ENCODE measurements around the gene PSMD12. TPM values are rescaled to one million over a fixed set of nuclear protein-coding genes. Genes with fewer than 3 reads are reported as not detected.
"Not testable (repeated sequence)": the region's sequence is repeated elsewhere in the genome, so short reads cannot be mapped to it uniquely, and the experiment has no call there.

The PSMD12 gene
- total RNA-seq, 1 donor from 2014 or later: 39.7 TPM

DNA sequence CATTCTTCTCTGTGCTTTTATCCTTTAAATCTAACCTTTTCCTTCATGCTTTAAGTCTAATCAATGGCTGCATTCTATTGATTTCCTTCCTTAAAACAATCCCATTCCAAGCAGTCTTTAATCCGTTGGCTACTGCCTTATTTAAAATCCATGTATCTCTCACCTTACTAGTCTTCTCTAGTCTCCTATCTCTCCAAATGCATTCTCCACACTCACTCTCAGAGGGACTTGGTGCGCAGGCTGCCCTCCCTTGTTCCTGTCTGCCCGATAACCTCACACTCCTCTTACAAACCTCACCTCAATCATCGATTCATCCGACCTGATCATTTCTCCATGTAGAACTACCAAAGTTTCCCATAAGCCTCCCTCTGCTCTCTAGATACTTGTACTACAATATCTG lies 23.1 kb downstream of the PSMD12 start:
- H4K20me1 ChIP-seq (ENCODE audit: low read depth): no peaks in the 10 kb centered on the region
- peaks cover 10% of the 10 kb centered on the region for H3F3A ChIP-seq (ENCODE audit: low read depth)
- no peak overlapping the region for H3K4me2 ChIP-seq
- TF ChIP-seq EZH2phosphoT487 (IDR thresholded peaks at IDR 0.05) (no peak), EZH2 (IDR thresholded peaks at IDR 0.05) (no peak)
- TF ChIP-seq, protein P1, sequence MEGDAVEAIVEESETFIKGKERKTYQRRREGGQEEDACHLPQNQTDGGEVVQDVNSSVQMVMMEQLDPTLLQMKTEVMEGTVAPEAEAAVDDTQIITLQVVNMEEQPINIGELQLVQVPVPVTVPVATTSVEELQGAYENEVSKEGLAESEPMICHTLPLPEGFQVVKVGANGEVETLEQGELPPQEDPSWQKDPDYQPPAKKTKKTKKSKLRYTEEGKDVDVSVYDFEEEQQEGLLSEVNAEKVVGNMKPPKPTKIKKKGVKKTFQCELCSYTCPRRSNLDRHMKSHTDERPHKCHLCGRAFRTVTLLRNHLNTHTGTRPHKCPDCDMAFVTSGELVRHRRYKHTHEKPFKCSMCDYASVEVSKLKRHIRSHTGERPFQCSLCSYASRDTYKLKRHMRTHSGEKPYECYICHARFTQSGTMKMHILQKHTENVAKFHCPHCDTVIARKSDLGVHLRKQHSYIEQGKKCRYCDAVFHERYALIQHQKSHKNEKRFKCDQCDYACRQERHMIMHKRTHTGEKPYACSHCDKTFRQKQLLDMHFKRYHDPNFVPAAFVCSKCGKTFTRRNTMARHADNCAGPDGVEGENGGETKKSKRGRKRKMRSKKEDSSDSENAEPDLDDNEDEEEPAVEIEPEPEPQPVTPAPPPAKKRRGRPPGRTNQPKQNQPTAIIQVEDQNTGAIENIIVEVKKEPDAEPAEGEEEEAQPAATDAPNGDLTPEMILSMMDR (IDR thresholded peaks at IDR 0.05): no peak
- H3K36me3 ChIP-seq: peaks cover 37% of the 10 kb centered on the region
- H3K9me3 ChIP-seq (ENCODE audit: low read depth): no peaks in the 10 kb centered on the region
- H3K4me3 Mint-ChIP-seq: no peak overlapping the region
- no peak overlapping the region for H3K4me3 ChIP-seq
- no peak overlapping the region for H3K27ac ChIP-seq
- no peak overlapping the region for H3K9ac ChIP-seq
- no peaks in the 10 kb centered on the region for H3K27me3 ChIP-seq
- H2AFZ ChIP-seq (replicated peaks): no peak overlapping the region
- no peaks in the 10 kb centered on the region for H3K9me3 Mint-ChIP-seq
- no peak for DNase-seq (ENCODE audit: low spot score)
- H3K36me3 Mint-ChIP-seq: peaks cover 32% of the 10 kb centered on the region
- H3K27me3 Mint-ChIP-seq (ENCODE audit: insufficient read depth, low read depth): no peaks in the 10 kb centered on the region
- H3K4me1 Mint-ChIP-seq: no peaks in the 10 kb centered on the region
- H3K27ac Mint-ChIP-seq: no peak overlapping the region
- no peaks in the 10 kb centered on the region for H3K79me2 ChIP-seq (ENCODE audit: low read depth)
- H3K4me1 ChIP-seq: no peaks in the 10 kb centered on the region

DNA sequence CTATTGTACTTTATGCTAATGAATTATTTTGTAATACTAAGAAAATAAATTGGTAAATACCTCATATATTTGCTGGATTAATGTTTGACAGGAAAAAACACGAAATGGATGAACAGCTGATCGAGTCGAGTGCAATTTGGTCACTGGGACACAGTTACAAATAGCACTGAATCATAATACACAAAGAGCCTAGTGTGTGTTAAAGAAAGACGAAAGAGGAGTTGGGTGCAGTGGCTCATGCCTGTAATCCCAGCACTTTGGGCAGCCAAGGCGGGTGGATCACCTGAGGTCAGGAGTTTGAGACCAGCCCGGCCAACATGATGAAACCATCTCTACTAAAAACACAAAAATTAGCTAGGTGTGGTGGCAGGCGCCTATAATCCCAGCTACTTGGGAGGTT lies 28.0 kb downstream of the PSMD12 start:
- not testable (repeated sequence) for H3K4me3 ChIP-seq; H4K20me1 ChIP-seq (ENCODE audit: low read depth); H2AFZ ChIP-seq (replicated peaks); H3K79me2 ChIP-seq (ENCODE audit: low read depth); H3K4me3 Mint-ChIP-seq; DNase-seq (ENCODE audit: low spot score); H3K9me3 ChIP-seq (ENCODE audit: low read depth); H3K4me2 ChIP-seq; H3K27me3 Mint-ChIP-seq (ENCODE audit: insufficient read depth, low read depth); H3K27ac Mint-ChIP-seq; H3K4me1 ChIP-seq; H3K9me3 Mint-ChIP-seq; H3K4me1 Mint-ChIP-seq; H3K27ac ChIP-seq; H3K27me3 ChIP-seq; H3K9ac ChIP-seq
- Histone ChIP-seq H3K36me3 (peaks cover 13% of the 10 kb centered on the region), H3F3A (ENCODE audit: low read depth) (peaks cover 15% of the 10 kb centered on the region)
- peaks cover 20% of the 10 kb centered on the region for H3K36me3 Mint-ChIP-seq

DNA sequence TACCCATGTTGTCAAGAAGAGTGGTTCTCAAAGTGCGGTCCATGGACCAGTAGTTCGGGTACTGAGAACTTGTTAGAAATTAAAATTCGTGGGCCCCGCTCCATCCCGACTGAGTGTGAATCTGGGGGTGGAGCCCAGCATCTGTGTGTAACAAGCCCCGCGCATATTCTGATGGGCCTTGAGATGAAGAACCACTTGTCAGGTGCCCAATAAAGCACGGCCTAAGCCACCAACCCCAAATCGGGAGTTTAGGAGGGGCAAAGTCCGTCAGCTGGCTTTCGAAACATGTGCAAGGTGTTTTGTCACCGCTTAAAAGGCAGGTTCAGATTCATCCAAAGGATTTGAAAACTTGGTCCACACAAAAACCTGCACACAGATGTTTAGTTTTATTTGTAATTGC lies 29.5 kb downstream of the PSMD12 start:
- peaks cover 2% of the 10 kb centered on the region for H3K9me3 Mint-ChIP-seq
- no peaks in the 10 kb centered on the region for H3K4me1 ChIP-seq
- no peaks in the 10 kb centered on the region for H3K4me1 Mint-ChIP-seq
- H3K4me2 ChIP-seq: no peak overlapping the region
- peaks cover 11% of the 10 kb centered on the region for H3K36me3 ChIP-seq
- no peak for TF ChIP-seq EZH2phosphoT487 (IDR thresholded peaks at IDR 0.05)
- no peak for TF ChIP-seq EZH2 (IDR thresholded peaks at IDR 0.05)
- TF ChIP-seq, protein P1 (IDR thresholded peaks at IDR 0.05): no peak
- no peaks in the 10 kb centered on the region for H3K9me3 ChIP-seq (ENCODE audit: low read depth)
- no peak overlapping the region for H3K4me3 Mint-ChIP-seq
- peaks cover 14% of the 10 kb centered on the region for H3K36me3 Mint-ChIP-seq
- H3F3A ChIP-seq (ENCODE audit: low read depth): peaks cover 15% of the 10 kb centered on the region
- H3K27me3 ChIP-seq: no peaks in the 10 kb centered on the region
- no peaks in the 10 kb centered on the region for H3K79me2 ChIP-seq (ENCODE audit: low read depth)
- H4K20me1 ChIP-seq (ENCODE audit: low read depth): no peaks in the 10 kb centered on the region
- H3K27me3 Mint-ChIP-seq (ENCODE audit: insufficient read depth, low read depth): no peaks in the 10 kb centered on the region
- H3K27ac ChIP-seq: no peak overlapping the region
- DNase-seq (ENCODE audit: low spot score): no peak
- no peak overlapping the region for H3K4me3 ChIP-seq
- H3K9ac ChIP-seq: no peak overlapping the region
- no peak overlapping the region for H2AFZ ChIP-seq (replicated peaks)
- H3K27ac Mint-ChIP-seq: no peak overlapping the region

- peaks cover 15% of the 10 kb centered on the region for H3F3A ChIP-seq (ENCODE audit: low read depth)
- no peak overlapping the region for H3K4me3 ChIP-seq
- Mint-ChIP-seq H3K9me3 (peaks cover 2% of the 10 kb centered on the region), H3K36me3 (peaks cover 5% of the 10 kb centered on the region), H3K4me3 (no peak overlapping the region), H3K4me1 (no peaks in the 10 kb centered on the region), H3K27ac (no peak overlapping the region), H3K27me3 (ENCODE audit: insufficient read depth, low read depth) (no peaks in the 10 kb centered on the region)
- no peak for DNase-seq (ENCODE audit: low spot score)
- no peak overlapping the region for H3K4me2 ChIP-seq
- no peak overlapping the region for H2AFZ ChIP-seq (replicated peaks)
- H3K9ac ChIP-seq: no peak overlapping the region
- no peak for TF ChIP-seq EZH2 (IDR thresholded peaks at IDR 0.05)
- TF ChIP-seq EZH2phosphoT487 (IDR thresholded peaks at IDR 0.05): no peak
- TF ChIP-seq, protein P1 (IDR thresholded peaks at IDR 0.05): no peak
- H3K36me3 ChIP-seq: no peaks in the 10 kb centered on the region
- no peaks in the 10 kb centered on the region for H3K27me3 ChIP-seq
- no peaks in the 10 kb centered on the region for H3K4me1 ChIP-seq
- no peaks in the 10 kb centered on the region for H4K20me1 ChIP-seq (ENCODE audit: low read depth)
- H3K27ac ChIP-seq: no peak overlapping the region
- H3K9me3 ChIP-seq (ENCODE audit: low read depth): no peaks in the 10 kb centered on the region
- H3K79me2 ChIP-seq (ENCODE audit: low read depth): no peaks in the 10 kb centered on the region
Observed at GRCh38 chr17:67335245-67335835, 31.0 kb downstream of the PSMD12 start.

DNA sequence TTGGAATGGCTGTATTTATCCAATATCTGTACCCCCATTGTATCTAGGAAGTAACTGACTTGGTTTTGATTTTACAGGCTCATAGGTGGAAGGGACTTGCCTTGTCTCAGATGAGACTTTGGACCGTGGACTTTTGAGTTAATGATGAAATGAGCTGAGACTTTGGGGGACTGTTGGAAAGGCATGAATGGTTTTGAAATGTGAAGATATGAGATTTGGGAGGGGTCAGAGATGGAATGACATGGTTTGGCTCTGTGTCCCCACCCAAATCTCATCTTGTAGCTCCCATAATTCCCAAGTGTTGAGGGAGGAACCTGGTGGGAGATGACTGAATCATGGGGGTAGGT lies 34.2 kb downstream of the PSMD12 start:
- H3K4me3 ChIP-seq; H3F3A ChIP-seq (ENCODE audit: low read depth); H3K4me3 Mint-ChIP-seq; H3K36me3 Mint-ChIP-seq; H3K27ac ChIP-seq; DNase-seq (ENCODE audit: low spot score); H3K4me2 ChIP-seq; H3K4me1 Mint-ChIP-seq; H3K27me3 ChIP-seq; H4K20me1 ChIP-seq (ENCODE audit: low read depth); H2AFZ ChIP-seq (replicated peaks); H3K27ac Mint-ChIP-seq; H3K9me3 ChIP-seq (ENCODE audit: low read depth); H3K36me3 ChIP-seq; H3K27me3 Mint-ChIP-seq (ENCODE audit: insufficient read depth, low read depth); H3K4me1 ChIP-seq; H3K79me2 ChIP-seq (ENCODE audit: low read depth); H3K9ac ChIP-seq: not testable (repeated sequence)
- peaks cover 18% of the 10 kb centered on the region for H3K9me3 Mint-ChIP-seq

All from neural progenitor cell (in vitro differentiated cells).